HG03025 (cell line): ENCODE results near the gene TOPBP1.

Source experiments
- ATAC-seq: cut with Tn5 transposase; IDR thresholded peaks from one replicate; pipeline ENCODE4 v1.9.1; 2021; ENCODE audit warnings: mild to moderate bottlenecking, moderate library complexity; ENCODE audit not compliant: unreplicated experiment, low FRiP score

Gene TOPBP1

GRCh38 chr3:133620066-133620784, 41.5 kb downstream of the TOPBP1 start:
- peak; percentile 99 for ATAC-seq

GRCh38 chr3:133611534-133611933, 50.2 kb downstream of the TOPBP1 start:
- no peak for ATAC-seq

GRCh38 chr3:133610031-133610430, 51.7 kb downstream of the TOPBP1 start:
- ATAC-seq: no peak

- no peak for ATAC-seq
These were observed 53.4 kb downstream of the TOPBP1 start for GRCh38 chr3:133608388-133608787.

GRCh38 chr3:133607816-133608215, 53.9 kb downstream of the TOPBP1 start:
- ATAC-seq: no peak

GRCh38 chr3:133606902-133607301, 54.8 kb downstream of the TOPBP1 start:
- ATAC-seq: no peak

GRCh38 chr3:133606342-133606741, 55.4 kb downstream of the TOPBP1 start:
- no peak for ATAC-seq

GRCh38 chr3:133600572-133601081, 61.1 kb downstream of the TOPBP1 start:
- ATAC-seq: no peak

GRCh38 chr3:133599280-133599679, 62.5 kb downstream of the TOPBP1 start:
- ATAC-seq: no peak

GRCh38 chr3:133598405-133598804, 63.3 kb downstream of the TOPBP1 start:
- ATAC-seq: no peak

- no peak for ATAC-seq
These were observed 66.4 kb downstream of the TOPBP1 start for GRCh38 chr3:133595341-133595740.

- ATAC-seq: peak; percentile 21
These were observed 68.5 kb downstream of the TOPBP1 start for GRCh38 chr3:133593243-133593642.

- ATAC-seq: peak; percentile 54
These were observed 68.9 kb downstream of the TOPBP1 start for GRCh38 chr3:133592843-133593242.

- ATAC-seq: no peak
These were observed 70.4 kb downstream of the TOPBP1 start for GRCh38 chr3:133591271-133591742.

- ATAC-seq: no peak
These were observed 72.2 kb downstream of the TOPBP1 start for GRCh38 chr3:133589503-133589902.

- no peak for ATAC-seq
These were observed 72.8 kb downstream of the TOPBP1 start for GRCh38 chr3:133588784-133589465.

GRCh38 chr3:133588035-133588434, 73.7 kb downstream of the TOPBP1 start:
- no peak for ATAC-seq

GRCh38 chr3:133583396-133583795, 78.3 kb downstream of the TOPBP1 start:
- no peak for ATAC-seq

GRCh38 chr3:133578548-133579191, 83.1 kb downstream of the TOPBP1 start:
- ATAC-seq: no peak

- no peak for ATAC-seq
These were observed 85.6 kb downstream of the TOPBP1 start for GRCh38 chr3:133576169-133576568.

GRCh38 chr3:133575086-133575485, 86.7 kb downstream of the TOPBP1 start:
- ATAC-seq: no peak
